GM12872 (cell line): Measurements from ENCODE around the gene DDX23.

ENCODE experiments used
- CTCF ChIP-seq: IDR thresholded peaks from 3 replicates; pipeline ENCODE4 v1.5.1; 2011; ENCODE audit warnings: low read depth, mild to moderate bottlenecking, low read length, moderate library complexity; ENCODE audit not compliant: insufficient read depth

Gene DDX23

GRCh38 chr12:48838048-48838447, 13.9 kb downstream of the DDX23 start:
- TF ChIP-seq CTCF, result no peak

- TF ChIP-seq CTCF, result no peak
Observed at GRCh38 chr12:48832321-48833060, 19.5 kb downstream of the DDX23 start.

GRCh38 chr12:48831257-48831656, 20.7 kb downstream of the DDX23 start:
- TF ChIP-seq CTCF, result no peak

GRCh38 chr12:48828841-48829575, 23.0 kb downstream of the DDX23 start:
- TF ChIP-seq CTCF, result no peak

- no peak for TF ChIP-seq CTCF
Observed at GRCh38 chr12:48828293-48828692, 23.7 kb downstream of the DDX23 start.

GRCh38 chr12:48827513-48828096, 24.4 kb downstream of the DDX23 start:
- TF ChIP-seq CTCF, result no peak

GRCh38 chr12:48827026-48827425, 24.9 kb downstream of the DDX23 start:
- TF ChIP-seq CTCF, result no peak
